NCI-H82 (cell line): ENCODE measurements around the gene DUSP15.
"Not testable (repeated sequence)": the region's sequence is repeated elsewhere in the genome, so short reads cannot be mapped to it uniquely, and the experiment has no call there.

Experiments
- DNase-seq: peaks from one replicate; lab custom pipeline; 2025; lab: John Stamatoyannopoulos, UW

DUSP15 gene

GRCh38 chr20:31869942-31870725 lies at the start of gene DUSP15, which contains the start of gene TTLL9:
TSS of gene DUSP15 (minus strand) at chr20:31870527. CDS start at chr20:31870337, 190 bp downstream.
TSS of gene TTLL9 (plus strand) at chr20:31870634. CDS start at chr20:31871127, 493 bp downstream.
- DNase-seq, result peak; percentile 48

GRCh38 chr20:31919410-31920155 lies 49.3 kb upstream of the DUSP15 start:
- no peak for DNase-seq

GRCh38 chr20:31918466-31919105 lies 48.3 kb upstream of the DUSP15 start:
- peak; percentile 31 for DNase-seq

GRCh38 chr20:31917962-31918412 lies 47.7 kb upstream of the DUSP15 start:
- not testable (repeated sequence) for DNase-seq

GRCh38 chr20:31916708-31917107 lies 46.4 kb upstream of the DUSP15 start:
- no peak for DNase-seq

- no peak for DNase-seq
These were observed 45.4 kb upstream of the DUSP15 start for GRCh38 chr20:31915491-31916280.

- no peak for DNase-seq
These were observed 43.8 kb upstream of the DUSP15 start for GRCh38 chr20:31914170-31914569.

GRCh38 chr20:31913431-31914157 lies 43.3 kb upstream of the DUSP15 start:
- DNase-seq, result no peak

- no peak for DNase-seq
These were observed 39.9 kb upstream of the DUSP15 start for GRCh38 chr20:31910071-31910803.

- DNase-seq, result no peak
These were observed 39.1 kb upstream of the DUSP15 start for GRCh38 chr20:31909253-31910070.

GRCh38 chr20:31908424-31908823 lies 38.1 kb upstream of the DUSP15 start:
- DNase-seq, result no peak

- DNase-seq, result no peak
These were observed 37.7 kb upstream of the DUSP15 start for GRCh38 chr20:31908016-31908415.

GRCh38 chr20:31907046-31907445 lies 36.7 kb upstream of the DUSP15 start:
- DNase-seq, result no peak

- no peak for DNase-seq
These were observed 35.7 kb upstream of the DUSP15 start for GRCh38 chr20:31906001-31906400.

- DNase-seq, result no peak
These were observed 33.5 kb upstream of the DUSP15 start for GRCh38 chr20:31903627-31904386.

- no peak for DNase-seq
These were observed 31.3 kb upstream of the DUSP15 start for GRCh38 chr20:31901615-31902014.

GRCh38 chr20:31897541-31897940 lies 27.2 kb upstream of the DUSP15 start:
- DNase-seq, result no peak

GRCh38 chr20:31896049-31896448 lies 25.7 kb upstream of the DUSP15 start:
- DNase-seq, result no peak
